Measurements from ENCODE around the gene CCDC63. TPM values are rescaled to one million over a fixed set of nuclear protein-coding genes. Genes with fewer than 3 reads are reported as not detected.

The CCDC63 gene
- polyA plus RNA-seq, 1 of the 3 experiments (the other 2 are of a cell fraction) = not detected

- TF ChIP-seq USF1 (IDR thresholded peaks at IDR 0.05; ENCODE audit: borderline replicate concordance, low read depth) (0 out of 2 replicates have a peak, but pooled peaks have one; percentile 18), CHD2 (IDR thresholded peaks at IDR 0.05; ENCODE audit: low read length, partially characterized antibody) (no peak)
Measured at GRCh38 chr12:110844551-110845338, 2.0 kb upstream of the CCDC63 start (continued).

- no peak overlapping the region for H2AFZ ChIP-seq (ENCODE audit: low read depth)
- peaks cover 3 to 7% of the 10 kb centered on the region in 2 experiments; a peak in 1 of 4 replicates for H3K4me1 ChIP-seq (ENCODE audit: control insufficient read depth in 1 of 2, insufficient read depth in 2 of 2, low read depth in 1 of 2, low read length in 1 of 2)
- no peaks in the 10 kb centered on the region; the same call in 1 of the 2 replicates for H4K20me1 ChIP-seq (ENCODE audit: insufficient read depth)
- H3K9me2 ChIP-seq = no peaks in the 10 kb centered on the region
- no peak for DNase-seq
- H3K36me3 ChIP-seq (replicated peaks in 1 of 2; ENCODE audit: control insufficient read depth in 1 of 2, insufficient read depth in 2 of 2, low read length in 1 of 2) = no peaks in the 10 kb centered on the region
- H3K27ac ChIP-seq (ENCODE audit: low read depth in 2 of 2, low read length in 1 of 2) = peak overlapping the region; percentile 71 to 73; a peak in 3 of 4 replicates
- CTCF ChIA-PET = interaction anchor here (1.2 to 5.1 kb wide), 7 partner anchors 10 to 243 kb away, joined by 3 to 35 read pairs (median 5); no protein-coding TSS in a partner anchor
- H3K79me2 ChIP-seq (ENCODE audit: insufficient read depth) = no peaks in the 10 kb centered on the region
- no peak for TF ChIP-seq REST (IDR thresholded peaks at IDR 0.05; ENCODE audit: low read depth, low read length)
- no peak for TF ChIP-seq JUND (IDR thresholded peaks at IDR 0.05)
- no peak for TF ChIP-seq EZH2phosphoT487 (IDR thresholded peaks at IDR 0.05; ENCODE audit: borderline replicate concordance, low read depth)
- TF ChIP-seq FOXM1 (IDR thresholded peaks at IDR 0.05; ENCODE audit: low read depth) = no peak
- no peak for TF ChIP-seq RCOR1 (IDR thresholded peaks at IDR 0.05; ENCODE audit: low read length)
- no peak for TF ChIP-seq GATA2 (CRISPR knock-in tag; IDR thresholded peaks at IDR 0.05)
- POLR2A ChIA-PET = no interaction called here
- H3K4me3 ChIP-seq (ENCODE audit: low read depth in 2 of 2, low read length in 1 of 2) = peak overlapping the region in 1 of 2 experiments; percentile 7; a peak in 1 of 4 replicates
- WGBS (ENCODE audit: low lambda C conversion rate) = 22% methylated on average over 4 of the region's 4 CpGs
- peaks cover 23% of the 10 kb centered on the region for H3F3A ChIP-seq (replicated peaks; ENCODE audit: insufficient read depth)
- no peaks in the 10 kb centered on the region for H3K27me3 ChIP-seq (ENCODE audit: insufficient read depth)
- H3K9me3 ChIP-seq = no peaks in the 10 kb centered on the region
- no peak overlapping the region for H3K9ac ChIP-seq
- H3K4me2 ChIP-seq = peak overlapping the region; percentile 53; the same call in 1 of the 2 replicates
Measured at GRCh38 chr12:110845339-110845682, 1.5 kb upstream of the CCDC63 start.

Data from SK-N-SH (cell line).